NCI-H2107 treated with DMSO at 0.1 percent for 48 hours (cell line): ENCODE measurements around the gene SPDYE3.

ENCODE experiments used
- DNase-seq: peaks from one replicate; lab custom pipeline; 2025; ENCODE audit not compliant: unreplicated experiment; lab: John Stamatoyannopoulos, UW

SPDYE3 gene

GRCh38 chr7:100370303-100370702 lies 62.8 kb downstream of the SPDYE3 start:
- no peak for DNase-seq

- no peak for DNase-seq
Measured at GRCh38 chr7:100370746-100371145, 63.2 kb downstream of the SPDYE3 start.

- DNase-seq = no peak
Measured at GRCh38 chr7:100371561-100372171, 64.2 kb downstream of the SPDYE3 start.
